SU-DHL-6 (cell line): Measurements from ENCODE around the gene IPP.

Experiments used
- H2AFZ ChIP-seq: fragments of 200-600 bp; sonication (generic); 2 replicates; pipeline ENCODE4 v1.6.1; 2014; ENCODE audit warnings: low read depth, mild to moderate bottlenecking, moderate library complexity, mixed read lengths, antibody characterized with exemption, low read length; ENCODE audit not compliant: severe bottlenecking
- H3F3A ChIP-seq: fragments of 200-600 bp; shearing (Covaris generic); 2 replicates; pipeline ENCODE4 v1.6.0; 2016; ENCODE audit warnings: antibody characterized with exemption, mild to moderate bottlenecking; ENCODE audit not compliant: insufficient read depth
- H3K27ac ChIP-seq: fragments of 200-600 bp; sonication (generic); 2 replicates; pipeline ENCODE4 v1.5.1; 2016; ENCODE audit warnings: low read depth, mild to moderate bottlenecking, low read length, moderate library complexity, mixed read lengths
- H3K27me3 ChIP-seq: fragments of 200-600 bp; sonication (generic), shearing (Covaris generic); 2 replicates; pipeline ENCODE4 v1.6.0; 2014; ENCODE audit warnings: mild to moderate bottlenecking, low read length
- H3K36me3 ChIP-seq: fragments of 200-600 bp; sonication (generic); 2 replicates; pipeline ENCODE4 v1.6.1; 2014; ENCODE audit warnings: mild to moderate bottlenecking, low read length, mixed read lengths
- H3K4me2 ChIP-seq: fragments of 300-600, 200-600 bp; shearing (Covaris generic), sonication (generic); 2 replicates; pipeline ENCODE4 v1.6.0; 2014; ENCODE audit warnings: low read length, low read depth, mild to moderate bottlenecking; ENCODE audit not compliant: poor library complexity, severe bottlenecking
- H3K4me3 ChIP-seq: fragments of 200-600 bp; sonication (generic); 2 replicates; pipeline ENCODE4 v1.5.1; 2014; ENCODE audit warnings: antibody characterized with exemption, low read length, mild to moderate bottlenecking, mixed read lengths; ENCODE audit not compliant: insufficient read depth, poor library complexity, severe bottlenecking
- H3K79me2 ChIP-seq: fragments of 200-600 bp; sonication (generic); 2 replicates; pipeline ENCODE4 v1.6.1; 2014; ENCODE audit warnings: mild to moderate bottlenecking, low read length, moderate library complexity; ENCODE audit not compliant: insufficient read depth
- H3K9ac ChIP-seq: fragments of 200-600 bp; sonication (generic); 2 replicates; pipeline ENCODE4 v1.7.0; 2014; ENCODE audit warnings: mild to moderate bottlenecking, low read length
- H3K9me2 ChIP-seq: fragments of 200-600 bp; sonication (generic); replicated peaks from 2 replicates; pipeline ENCODE4 v1.6.1; 2014; ENCODE audit warnings: low read length; ENCODE audit not compliant: insufficient read depth
- H3K9me3 ChIP-seq: fragments of 200-600 bp; sonication (generic); 2 replicates; pipeline ENCODE4 v1.6.1; 2014; ENCODE audit warnings: low read length, mixed read lengths; ENCODE audit not compliant: insufficient read depth
- H4K20me1 ChIP-seq: fragments of 200-600 bp; sonication (generic); 2 replicates; pipeline ENCODE4 v1.6.1; 2014; ENCODE audit warnings: low read depth, mild to moderate bottlenecking, antibody characterized with exemption, low read length, moderate library complexity, mixed read lengths
- EZH2phosphoT487 ChIP-seq: fragments of 200-600 bp; sonication (generic), shearing (Covaris generic); conservative IDR thresholded peaks from 2 replicates; pipeline ENCODE4 v1.6.1; 2018; ENCODE audit warnings: mild to moderate bottlenecking, antibody characterized with exemption, low read length, moderate library complexity, mixed read lengths
- TF ChIP-seq, protein P1 (sequence below): fragments of 200-600 bp; sonication (generic); IDR thresholded peaks from one replicate; pipeline ENCODE4 v1.5.1; 2017; ENCODE audit warnings: antibody characterized with exemption, mild to moderate bottlenecking, low read length, moderate library complexity; ENCODE audit not compliant: insufficient read depth, poor library complexity, severe bottlenecking

Gene IPP

GRCh38 chr1:45723248-45723930, 27.1 kb downstream of the IPP start:
- TF ChIP-seq, protein P1, sequence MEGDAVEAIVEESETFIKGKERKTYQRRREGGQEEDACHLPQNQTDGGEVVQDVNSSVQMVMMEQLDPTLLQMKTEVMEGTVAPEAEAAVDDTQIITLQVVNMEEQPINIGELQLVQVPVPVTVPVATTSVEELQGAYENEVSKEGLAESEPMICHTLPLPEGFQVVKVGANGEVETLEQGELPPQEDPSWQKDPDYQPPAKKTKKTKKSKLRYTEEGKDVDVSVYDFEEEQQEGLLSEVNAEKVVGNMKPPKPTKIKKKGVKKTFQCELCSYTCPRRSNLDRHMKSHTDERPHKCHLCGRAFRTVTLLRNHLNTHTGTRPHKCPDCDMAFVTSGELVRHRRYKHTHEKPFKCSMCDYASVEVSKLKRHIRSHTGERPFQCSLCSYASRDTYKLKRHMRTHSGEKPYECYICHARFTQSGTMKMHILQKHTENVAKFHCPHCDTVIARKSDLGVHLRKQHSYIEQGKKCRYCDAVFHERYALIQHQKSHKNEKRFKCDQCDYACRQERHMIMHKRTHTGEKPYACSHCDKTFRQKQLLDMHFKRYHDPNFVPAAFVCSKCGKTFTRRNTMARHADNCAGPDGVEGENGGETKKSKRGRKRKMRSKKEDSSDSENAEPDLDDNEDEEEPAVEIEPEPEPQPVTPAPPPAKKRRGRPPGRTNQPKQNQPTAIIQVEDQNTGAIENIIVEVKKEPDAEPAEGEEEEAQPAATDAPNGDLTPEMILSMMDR, result no peak
- TF ChIP-seq EZH2phosphoT487, result no peak
- H3K4me3 ChIP-seq, result no peak overlapping the region
- H4K20me1 ChIP-seq, result no peaks in the 10 kb centered on the region
- H3F3A ChIP-seq, result peaks cover 11% of the 10 kb centered on the region; the same call in 1 of the 2 replicates
- H3K79me2 ChIP-seq, result no peaks in the 10 kb centered on the region
- H3K9ac ChIP-seq, result no peak overlapping the region
- no peaks in the 10 kb centered on the region for H3K27me3 ChIP-seq
- no peaks in the 10 kb centered on the region for H3K36me3 ChIP-seq
- H2AFZ ChIP-seq, result no peak overlapping the region
- H3K27ac ChIP-seq, result peak overlapping the region; percentile 20; the same call in 1 of the 2 replicates
- no peak overlapping the region for H3K4me2 ChIP-seq
- no peaks in the 10 kb centered on the region for H3K9me2 ChIP-seq
- no peaks in the 10 kb centered on the region for H3K9me3 ChIP-seq

GRCh38 chr1:45722809-45723208, 27.6 kb downstream of the IPP start:
- TF ChIP-seq, protein P1, result no peak
- no peak for TF ChIP-seq EZH2phosphoT487

DNA sequence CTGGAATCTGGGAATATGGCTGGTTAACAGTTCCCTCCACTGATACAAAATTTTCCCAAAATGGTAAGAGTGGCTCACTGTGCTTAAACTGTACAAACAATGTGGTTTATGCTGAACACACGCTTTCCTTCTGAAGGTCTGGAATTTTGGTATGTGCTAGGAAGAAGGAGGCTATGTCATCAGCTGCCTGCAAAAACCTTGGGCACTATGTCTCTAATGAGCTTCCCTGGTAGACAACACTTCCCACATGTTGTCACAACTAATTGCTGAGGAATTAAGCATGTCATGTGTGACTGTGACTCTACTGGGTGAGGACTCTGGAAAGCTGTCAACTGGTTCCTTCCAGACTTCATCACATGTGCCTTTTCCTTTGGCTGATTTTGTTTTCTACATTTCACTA, 29.2 kb downstream of the IPP start:
- no peaks in the 10 kb centered on the region for H4K20me1 ChIP-seq
- H3F3A ChIP-seq, result peaks cover 11% of the 10 kb centered on the region; the same call in 1 of the 2 replicates
- TF ChIP-seq, protein P1, result no peak
- no peak for TF ChIP-seq EZH2phosphoT487
- H3K4me2 ChIP-seq, result no peak overlapping the region
- H3K36me3 ChIP-seq, result no peaks in the 10 kb centered on the region; the same call in 1 of the 2 replicates
- no peaks in the 10 kb centered on the region for H3K79me2 ChIP-seq
- no peaks in the 10 kb centered on the region for H3K9me2 ChIP-seq
- no peak overlapping the region for H3K9ac ChIP-seq
- no peaks in the 10 kb centered on the region for H3K9me3 ChIP-seq
- no peak overlapping the region for H3K4me3 ChIP-seq
- no peaks in the 10 kb centered on the region for H3K27me3 ChIP-seq
- no peak overlapping the region for H3K27ac ChIP-seq
- H2AFZ ChIP-seq, result no peak overlapping the region

More at GRCh38 chr1:45722809-45723208, 27.6 kb downstream of the IPP start:
- Histone ChIP-seq H3K9me2 (no peaks in the 10 kb centered on the region), H3K9ac (no peak overlapping the region), H3K27me3 (no peaks in the 10 kb centered on the region), H4K20me1 (no peaks in the 10 kb centered on the region), H3K27ac (no peak overlapping the region), H3K9me3 (no peaks in the 10 kb centered on the region), H2AFZ (no peak overlapping the region), H3K36me3 (no peaks in the 10 kb centered on the region), H3K79me2 (no peaks in the 10 kb centered on the region), H3F3A (peaks cover 11% of the 10 kb centered on the region; the same call in 1 of the 2 replicates), H3K4me2 (no peak overlapping the region), H3K4me3 (no peak overlapping the region)
